Measurements from ENCODE around the gene ATP8A2.

The ATP8A2 gene

DNA sequence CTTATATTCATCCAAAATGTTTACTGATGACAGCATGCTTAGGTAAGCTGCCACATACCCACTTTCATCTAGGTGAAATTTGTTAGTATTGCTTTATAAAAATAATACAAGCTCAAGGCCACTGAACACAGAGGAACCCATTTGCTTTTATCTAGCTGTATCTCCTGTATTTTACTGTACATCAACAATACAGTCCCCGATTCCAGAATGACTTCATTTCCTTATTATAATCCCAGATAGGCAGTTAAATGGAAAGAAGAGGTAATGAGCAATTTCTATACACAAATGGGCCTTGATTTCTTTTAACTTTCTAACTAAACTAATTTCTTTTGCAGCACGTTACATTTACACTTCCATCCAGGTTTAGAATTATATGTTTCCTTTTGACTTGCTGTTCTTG lies 593.8 kb downstream of the ATP8A2 start:
- no peak for DNase-seq (ENCODE audit: low spot score)

GRCh38 chr13:25966086-25966485 lies 594.3 kb downstream of the ATP8A2 start:
- no peak for DNase-seq (ENCODE audit: low spot score)

GRCh38 chr13:25967144-25967543 lies 595.4 kb downstream of the ATP8A2 start:
- DNase-seq (ENCODE audit: low spot score) = no peak

GRCh38 chr13:25971047-25971446 lies 599.3 kb downstream of the ATP8A2 start:
- DNase-seq (ENCODE audit: low spot score) = no peak

DNA sequence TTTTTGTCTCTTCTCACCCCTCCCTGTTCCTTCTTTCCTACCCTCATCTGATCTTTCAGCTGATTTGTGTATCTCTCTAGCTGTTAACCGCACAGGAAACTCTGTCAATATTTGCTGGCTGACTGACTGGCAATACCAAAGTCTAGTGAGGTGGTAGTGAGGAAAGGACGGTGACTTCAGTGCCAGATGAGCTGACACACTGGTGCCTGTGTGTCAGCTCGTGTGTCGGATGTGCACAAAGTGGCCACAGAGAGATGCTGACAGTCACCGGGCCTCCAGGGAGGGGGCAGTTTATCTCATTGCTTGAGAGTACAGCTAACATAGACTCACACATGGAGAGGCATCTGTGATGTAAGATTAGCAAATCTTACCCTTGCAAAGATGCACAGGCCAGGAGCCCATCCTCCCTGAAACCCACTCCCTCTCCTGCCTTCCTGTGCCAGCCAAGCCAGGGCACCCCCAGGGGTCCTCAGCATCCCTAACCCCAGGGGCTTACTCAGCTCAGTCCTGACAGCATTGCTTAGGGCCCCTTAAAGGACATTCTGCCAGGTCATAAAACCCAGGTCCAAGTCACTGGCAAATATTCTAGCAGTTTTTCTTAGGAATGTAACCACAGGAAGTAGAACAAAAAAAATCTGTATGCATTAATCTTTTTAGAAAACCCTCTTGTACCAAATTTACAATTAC lies 599.8 kb downstream of the ATP8A2 start:
- peak; percentile 63 for DNase-seq (ENCODE audit: low spot score)

GRCh38 chr13:25973085-25973484 lies 601.3 kb downstream of the ATP8A2 start:
- no peak for DNase-seq (ENCODE audit: low spot score)

GRCh38 chr13:25973576-25973975 lies 601.8 kb downstream of the ATP8A2 start:
- DNase-seq (ENCODE audit: low spot score) = peak; percentile 42

- DNase-seq (ENCODE audit: low spot score) = peak; percentile 4
Observed at GRCh38 chr13:25977216-25977615, 605.4 kb downstream of the ATP8A2 start.

- no peak for DNase-seq (ENCODE audit: low spot score)
Observed at GRCh38 chr13:25977671-25978070, 605.9 kb downstream of the ATP8A2 start.

GRCh38 chr13:25978961-25979360 lies 607.2 kb downstream of the ATP8A2 start:
- DNase-seq (ENCODE audit: low spot score) = no peak

DNA sequence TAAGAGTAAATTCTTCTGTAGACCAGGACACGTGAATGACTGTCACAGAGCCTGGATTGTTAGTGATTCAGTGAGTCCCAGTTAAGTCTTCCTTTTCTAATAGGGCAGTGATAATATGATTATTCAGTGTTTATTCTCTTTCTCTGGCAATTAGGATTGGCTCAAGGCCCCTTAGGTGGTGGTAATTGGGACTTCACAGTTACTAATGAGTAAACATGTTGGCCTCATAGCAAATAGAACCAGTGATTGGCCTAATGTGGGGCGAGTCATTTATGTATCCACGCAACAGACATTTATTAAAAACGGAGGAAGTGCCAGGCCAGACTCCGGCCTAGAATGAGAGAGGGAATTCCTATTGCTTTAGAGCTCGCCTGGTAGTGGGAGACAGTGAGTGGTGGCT lies 607.6 kb downstream of the ATP8A2 start:
- DNase-seq (ENCODE audit: low spot score) = no peak

GRCh38 chr13:25980255-25980654 lies 608.5 kb downstream of the ATP8A2 start:
- no peak for DNase-seq (ENCODE audit: low spot score)

- no peak for DNase-seq (ENCODE audit: low spot score)
Observed at GRCh38 chr13:25981060-25981459, 609.3 kb downstream of the ATP8A2 start.

- no peak for DNase-seq (ENCODE audit: low spot score)
Observed at GRCh38 chr13:25982907-25983306, 611.1 kb downstream of the ATP8A2 start.

DNA sequence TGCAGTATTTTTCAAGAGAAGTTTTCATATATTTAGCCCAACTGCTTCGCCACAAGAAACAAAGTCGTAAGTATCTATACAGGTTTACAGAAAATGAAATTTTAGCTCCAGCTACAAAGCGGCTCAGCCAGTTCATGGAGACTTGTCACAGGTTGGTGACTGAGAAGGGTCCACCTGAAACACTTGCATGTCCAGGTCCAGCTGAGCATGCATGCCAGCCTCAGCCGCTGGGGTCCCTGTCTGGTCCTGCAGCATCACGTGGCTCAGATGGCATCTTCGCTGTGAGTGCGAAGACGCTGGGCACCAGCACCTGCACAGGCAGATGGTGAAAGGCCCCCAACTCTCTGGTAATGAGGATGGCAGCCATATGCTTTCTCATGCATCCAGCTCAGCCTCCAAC lies 616.2 kb downstream of the ATP8A2 start:
- no peak for DNase-seq (ENCODE audit: low spot score)

- no peak for DNase-seq (ENCODE audit: low spot score)
Observed at GRCh38 chr13:25988661-25989060, 616.9 kb downstream of the ATP8A2 start.

DNA sequence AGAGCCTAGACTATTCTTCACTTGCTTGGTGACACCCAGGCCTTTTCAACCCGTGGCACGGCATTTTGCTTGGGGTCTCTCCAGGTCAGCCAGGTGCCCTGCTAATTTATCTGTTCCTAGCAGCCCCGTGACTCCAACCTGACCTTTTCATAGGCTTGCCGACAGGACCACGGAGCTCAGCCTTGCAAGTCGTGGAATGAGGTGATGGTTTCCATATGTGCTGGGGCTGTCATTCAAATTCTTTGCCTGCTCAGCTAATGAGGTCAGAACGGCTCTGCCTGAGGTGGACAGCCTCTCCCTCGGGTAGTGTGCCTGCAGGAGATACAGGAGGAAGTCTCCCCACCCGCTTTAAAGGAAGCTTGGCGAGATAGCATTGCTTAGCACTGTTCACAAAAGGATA lies 619.0 kb downstream of the ATP8A2 start:
- DNase-seq (ENCODE audit: low spot score) = no peak

- no peak for DNase-seq (ENCODE audit: low spot score)
Observed at GRCh38 chr13:25992076-25992475, 620.3 kb downstream of the ATP8A2 start.

GRCh38 chr13:26007261-26008125 lies 635.7 kb downstream of the ATP8A2 start:
- DNase-seq (ENCODE audit: low spot score) = no peak

DNA sequence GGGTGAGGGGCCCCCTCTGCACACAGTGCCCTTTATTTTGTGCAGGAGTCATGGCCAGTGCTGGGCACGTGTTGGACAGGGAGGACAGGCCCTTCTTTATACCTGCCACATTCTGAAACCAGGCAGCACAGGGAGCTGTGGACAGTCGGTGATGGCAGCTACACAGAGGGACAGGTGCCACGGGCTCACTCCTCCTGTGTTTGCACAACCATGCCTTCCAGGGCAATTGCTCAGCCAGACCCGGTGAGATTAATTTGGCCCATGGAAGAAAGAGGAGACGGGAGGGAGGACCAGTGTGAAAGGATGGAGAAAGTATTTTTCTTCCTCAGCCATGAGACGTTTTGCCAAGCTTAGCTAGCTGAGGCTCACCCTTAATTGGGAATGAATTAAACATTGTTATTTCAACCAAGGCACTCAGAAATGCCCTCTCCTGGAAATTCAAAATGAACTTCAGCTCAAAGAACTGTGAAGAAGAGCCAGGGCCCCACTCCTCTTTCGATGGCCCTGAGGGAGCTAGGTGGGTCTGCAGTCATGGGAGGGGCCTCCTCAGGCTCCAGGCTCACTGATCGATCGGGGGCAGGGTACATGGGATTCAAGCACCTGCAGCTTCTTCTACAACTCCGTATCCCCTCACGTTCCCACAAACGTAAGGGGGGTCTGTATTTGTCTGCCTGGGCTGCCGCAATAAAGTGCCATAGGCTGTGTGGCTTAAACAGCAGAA lies 638.9 kb downstream of the ATP8A2 start:
- DNase-seq (ENCODE audit: low spot score) = no peak

DNA sequence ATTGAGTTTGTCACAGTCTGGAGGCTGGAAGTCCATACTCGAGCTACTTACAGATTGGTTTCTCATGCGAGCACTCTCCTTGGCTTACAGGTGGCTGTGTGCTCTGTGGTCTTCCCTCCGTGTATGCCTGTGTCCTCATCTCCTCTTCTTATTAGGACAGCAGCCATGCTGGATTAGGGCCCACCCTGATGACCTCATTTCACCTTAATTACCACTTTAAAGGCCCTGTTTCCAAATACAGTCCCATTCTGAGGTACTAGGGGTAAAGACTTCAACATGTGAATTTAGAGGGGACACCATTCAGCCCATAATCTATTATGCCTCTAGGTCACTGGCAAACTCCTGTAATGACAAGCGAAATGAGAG lies 639.4 kb downstream of the ATP8A2 start:
- DNase-seq (ENCODE audit: low spot score) = no peak

GRCh38 chr13:26011996-26012821 lies 640.4 kb downstream of the ATP8A2 start:
- DNase-seq (ENCODE audit: low spot score) = peak; percentile 54
